Kidney epithelial cell (primary cell): ENCODE results near the gene GRIK1. TPM values are rescaled to one million over a fixed set of nuclear protein-coding genes. Genes with fewer than 3 reads are reported as not detected.

Experiments
- DNase-seq: peaks from one replicate; pipeline ENCODE4 v3.0.0-alpha.2; 2010; ENCODE audit warnings: low read depth
- H3K27me3 ChIP-seq: 2 replicates; pipeline ENCODE4 v1.6.0; 2011; ENCODE audit warnings: low read length; ENCODE audit not compliant: control insufficient read depth, insufficient read depth
- H3K36me3 ChIP-seq: 2 replicates; pipeline ENCODE4 v1.5.1; 2011; ENCODE audit warnings: low read length; ENCODE audit not compliant: control insufficient read depth, insufficient read depth
- H3K4me3 ChIP-seq: 2 replicates; pipeline ENCODE4 v1.5.1; 2011; ENCODE audit warnings: low read depth, mild to moderate bottlenecking, control low read depth, low read length
- CTCF ChIP-seq: IDR thresholded peaks from 2 replicates; pipeline ENCODE4 v1.5.1; 2011; ENCODE audit warnings: mild to moderate bottlenecking, moderate library complexity, low read length, control low read depth, inconsistent platforms; ENCODE audit not compliant: insufficient read depth, poor library complexity, severe bottlenecking
- total RNA-seq: library from RNA; depleted of rRNA; stranded (reverse); fragments of >200 nt; gene quantifications from 2 replicates; pipeline ENCODE4 v1.2.3, GENCODE V29; 2015

The GRIK1 gene
- total RNA-seq, 1 donor from 2014 or later = not detected

GRCh38 chr21:29670228-29670627 is 269.6 kb downstream of the GRIK1 start:
- TF ChIP-seq CTCF = no peak
- no peak for DNase-seq
- H3K27me3 ChIP-seq = no peaks in the 10 kb centered on the region
- no peaks in the 10 kb centered on the region for H3K36me3 ChIP-seq
- H3K4me3 ChIP-seq = no peak overlapping the region

GRCh38 chr21:29669416-29669815 is 270.4 kb downstream of the GRIK1 start:
- TF ChIP-seq CTCF = no peak
- Histone ChIP-seq H3K27me3 (no peaks in the 10 kb centered on the region), H3K4me3 (no peak overlapping the region), H3K36me3 (no peaks in the 10 kb centered on the region)
- no peak for DNase-seq

- H3K4me3 ChIP-seq = no peak overlapping the region
- no peaks in the 10 kb centered on the region for H3K36me3 ChIP-seq
- no peaks in the 10 kb centered on the region for H3K27me3 ChIP-seq
- no peak for TF ChIP-seq CTCF
- DNase-seq = no peak
Observed at GRCh38 chr21:29667651-29668050, 272.1 kb downstream of the GRIK1 start.

- H3K4me3 ChIP-seq = no peak overlapping the region
- H3K27me3 ChIP-seq = no peaks in the 10 kb centered on the region
- no peaks in the 10 kb centered on the region for H3K36me3 ChIP-seq
- no peak for DNase-seq
- no peak for TF ChIP-seq CTCF
Observed at GRCh38 chr21:29664615-29665014, 275.2 kb downstream of the GRIK1 start.

- H3K4me3 ChIP-seq = no peak overlapping the region
- H3K36me3 ChIP-seq = no peaks in the 10 kb centered on the region
- no peaks in the 10 kb centered on the region for H3K27me3 ChIP-seq
- DNase-seq = no peak
- TF ChIP-seq CTCF = no peak
Observed at GRCh38 chr21:29661672-29662442, 277.9 kb downstream of the GRIK1 start.
